Measurements from ENCODE around the gene ANKFN1.

- TF ChIP-seq CTCF (IDR thresholded peaks at IDR 0.05) (no peak), POLR2A (IDR thresholded peaks at IDR 0.05) (no peak)
These were observed 116.5 kb downstream of the ANKFN1 start for GRCh38 chr17:56269556-56270389.
